Lower leg skin (tissue), 3 donors: Measurements from ENCODE around the gene APOBEC4.

Source experiments
- POLR2A ChIP-seq, 2 donors: fragments of 450-650 bp; IDR thresholded peaks; one replicate each; pipeline ENCODE4 v1.6.1; 2016 to 2017; ENCODE audit warnings: antibody characterized with exemption in 2 of 2, mild to moderate bottlenecking in 1 of 2, moderate library complexity in 1 of 2
- TF ChIP-seq, protein P1 (sequence below), 3 donors: fragments of 450-650 bp; IDR thresholded peaks; one replicate each; pipeline ENCODE4 v1.5.1; 2016; ENCODE audit warnings: antibody characterized with exemption in 3 of 3, mild to moderate bottlenecking in 3 of 3, moderate library complexity in 2 of 3

DNA sequence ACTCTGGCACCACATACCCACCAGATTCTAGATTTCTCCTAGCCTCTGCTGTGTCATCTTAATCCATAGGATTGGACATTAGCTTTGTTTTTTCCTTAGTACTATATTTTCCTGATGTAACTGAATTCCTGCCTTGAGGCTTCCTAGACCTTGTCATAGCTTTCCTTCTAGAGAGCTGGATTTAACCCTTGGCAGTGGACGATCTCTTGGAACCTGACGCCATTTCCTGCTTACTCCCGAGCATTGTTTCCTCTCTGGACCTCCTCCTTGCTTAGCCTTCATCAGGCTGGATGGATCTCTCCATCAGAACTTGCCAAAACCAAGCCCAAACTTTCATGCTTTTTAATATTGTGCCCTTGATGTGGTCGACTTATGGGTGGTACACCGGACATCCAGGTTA is 1.5 kb downstream of the APOBEC4 start:
- no peak for TF ChIP-seq POLR2A (IDR thresholded peaks at IDR 0.05)
- TF ChIP-seq, protein P1, sequence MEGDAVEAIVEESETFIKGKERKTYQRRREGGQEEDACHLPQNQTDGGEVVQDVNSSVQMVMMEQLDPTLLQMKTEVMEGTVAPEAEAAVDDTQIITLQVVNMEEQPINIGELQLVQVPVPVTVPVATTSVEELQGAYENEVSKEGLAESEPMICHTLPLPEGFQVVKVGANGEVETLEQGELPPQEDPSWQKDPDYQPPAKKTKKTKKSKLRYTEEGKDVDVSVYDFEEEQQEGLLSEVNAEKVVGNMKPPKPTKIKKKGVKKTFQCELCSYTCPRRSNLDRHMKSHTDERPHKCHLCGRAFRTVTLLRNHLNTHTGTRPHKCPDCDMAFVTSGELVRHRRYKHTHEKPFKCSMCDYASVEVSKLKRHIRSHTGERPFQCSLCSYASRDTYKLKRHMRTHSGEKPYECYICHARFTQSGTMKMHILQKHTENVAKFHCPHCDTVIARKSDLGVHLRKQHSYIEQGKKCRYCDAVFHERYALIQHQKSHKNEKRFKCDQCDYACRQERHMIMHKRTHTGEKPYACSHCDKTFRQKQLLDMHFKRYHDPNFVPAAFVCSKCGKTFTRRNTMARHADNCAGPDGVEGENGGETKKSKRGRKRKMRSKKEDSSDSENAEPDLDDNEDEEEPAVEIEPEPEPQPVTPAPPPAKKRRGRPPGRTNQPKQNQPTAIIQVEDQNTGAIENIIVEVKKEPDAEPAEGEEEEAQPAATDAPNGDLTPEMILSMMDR (IDR thresholded peaks at IDR 0.05) = no peak
